Ishikawa (cell line): Measurements from ENCODE around the gene TXNL1.
A peak's percentile ranks its signal among the peaks of the same experiment; 100 is the strongest.

ENCODE experiments used
- CEBPB ChIP-seq: IDR thresholded peaks from 2 replicates; pipeline ENCODE4 v1.6.1; 2012
- CREB1 ChIP-seq: IDR thresholded peaks from 2 replicates; pipeline ENCODE4 v1.6.1; 2012; ENCODE audit warnings: low read depth
- EGR1 ChIP-seq: IDR thresholded peaks from 2 replicates; pipeline ENCODE4 v1.6.1; 2012
- EP300 ChIP-seq: IDR thresholded peaks from 2 replicates; pipeline ENCODE4 v1.6.1; 2012; ENCODE audit warnings: borderline replicate concordance
- FOXM1 ChIP-seq: IDR thresholded peaks from 2 replicates; pipeline ENCODE4 v1.6.1; 2012; ENCODE audit warnings: low read depth, borderline replicate concordance
- MAX ChIP-seq: IDR thresholded peaks from 2 replicates; pipeline ENCODE4 v1.6.1; 2012
- NFIC ChIP-seq: IDR thresholded peaks from 2 replicates; pipeline ENCODE4 v1.6.1; 2012
- RAD21 ChIP-seq: IDR thresholded peaks from 2 replicates; pipeline ENCODE4 v1.6.1; 2012; ENCODE audit warnings: low read depth
- REST ChIP-seq: IDR thresholded peaks from 2 replicates; pipeline ENCODE4 v1.6.1; 2012; ENCODE audit warnings: low read depth, mild to moderate bottlenecking
- TAF1 ChIP-seq: IDR thresholded peaks from 2 replicates; pipeline ENCODE4 v1.6.1; 2012; ENCODE audit warnings: low read depth, mild to moderate bottlenecking
- TCF12 ChIP-seq: IDR thresholded peaks from 2 replicates; pipeline ENCODE4 v1.6.1; 2012; ENCODE audit warnings: low read depth
- TEAD4 ChIP-seq: IDR thresholded peaks from 2 replicates; pipeline ENCODE4 v1.6.1; 2012
- USF1 ChIP-seq: IDR thresholded peaks from 2 replicates; pipeline ENCODE4 v1.6.1; 2012
- YY1 ChIP-seq: IDR thresholded peaks from 2 replicates; pipeline ENCODE4 v1.6.1; 2012; ENCODE audit warnings: low read depth
- ZBTB7A ChIP-seq: IDR thresholded peaks from 2 replicates; pipeline ENCODE4 v1.6.1; 2012; ENCODE audit warnings: low read depth

Gene TXNL1

GRCh38 chr18:56575819-56576663 is 62.4 kb downstream of the TXNL1 start:
- TF ChIP-seq EGR1, result no peak
- peak; percentile 82 for TF ChIP-seq RAD21
- TF ChIP-seq MAX, result no peak
- TF ChIP-seq ZBTB7A, result no peak
- TF ChIP-seq USF1, result no peak

- TF ChIP-seq EP300 (no peak), ZBTB7A (no peak), RAD21 (no peak)
These were observed 63.5 kb downstream of the TXNL1 start for GRCh38 chr18:56574861-56575260.

- TF ChIP-seq REST, result no peak
- TF ChIP-seq NFIC, result no peak
- no peak for TF ChIP-seq TCF12
- TF ChIP-seq ZBTB7A, result no peak
- TF ChIP-seq EGR1, result no peak
- TF ChIP-seq FOXM1, result no peak
- no peak for TF ChIP-seq EP300
- TF ChIP-seq CREB1, result no peak
- no peak for TF ChIP-seq YY1
- TF ChIP-seq USF1, result no peak
- TF ChIP-seq MAX, result no peak
- no peak for TF ChIP-seq TAF1
- TF ChIP-seq RAD21, result no peak
- TF ChIP-seq TEAD4, result no peak
- TF ChIP-seq CEBPB, result no peak
These were observed 67.4 kb downstream of the TXNL1 start for GRCh38 chr18:56570978-56571377.

GRCh38 chr18:56569416-56569815 is 69.0 kb downstream of the TXNL1 start:
- no peak for TF ChIP-seq CEBPB
- TF ChIP-seq MAX, result no peak
- no peak for TF ChIP-seq ZBTB7A
- no peak for TF ChIP-seq TAF1

GRCh38 chr18:56568986-56569385 is 69.4 kb downstream of the TXNL1 start:
- TF ChIP-seq EGR1, result no peak
- no peak for TF ChIP-seq ZBTB7A
- TF ChIP-seq TAF1, result no peak
- TF ChIP-seq NFIC, result no peak
- no peak for TF ChIP-seq FOXM1
- no peak for TF ChIP-seq TCF12
- TF ChIP-seq YY1, result no peak
- no peak for TF ChIP-seq CREB1
- no peak for TF ChIP-seq USF1
- no peak for TF ChIP-seq REST
- TF ChIP-seq RAD21, result no peak
- TF ChIP-seq CEBPB, result no peak
- no peak for TF ChIP-seq MAX
- TF ChIP-seq EP300, result no peak
- no peak for TF ChIP-seq TEAD4
